Stimulated activated CD4-positive, alpha-beta T cell treated with anti-CD3 and anti-CD28 coated beads, Interleukin-4, amount 100 ng/mL, for 4 hours (primary cell): Measurements from ENCODE around the gene PCSK1.
A peak's percentile ranks its signal among the peaks of the same experiment; 100 is the strongest.
"Not testable (repeated sequence)": the region's sequence is repeated elsewhere in the genome, so short reads cannot be mapped to it uniquely, and the experiment has no call there.

ENCODE experiments used
- DNase-seq, 2 experiments: peaks; one replicate each; pipeline ENCODE4 v3.0.0-alpha.2; 2020

The PCSK1 gene

DNA sequence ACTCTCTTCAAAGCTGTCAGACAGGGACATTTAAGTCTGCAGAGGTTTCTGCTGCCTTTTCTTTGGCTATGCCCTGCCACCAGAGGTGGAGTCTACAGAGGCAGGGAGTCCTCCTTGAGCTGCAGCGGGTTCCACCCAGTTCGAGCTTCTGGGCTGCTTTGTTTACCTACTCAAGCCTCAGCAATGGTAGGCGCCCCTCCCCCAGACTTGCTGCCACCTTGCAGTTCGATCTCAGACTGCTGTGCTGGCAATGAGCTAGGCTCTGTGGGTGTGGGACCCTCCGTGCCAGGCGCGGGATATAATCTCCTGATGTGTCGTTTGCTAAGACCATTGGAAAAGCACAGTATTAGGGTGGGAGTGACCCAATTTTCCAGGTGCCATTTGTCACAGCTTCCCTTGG is 65.7 kb downstream of the PCSK1 start:
- not testable (repeated sequence) for DNase-seq

DNA sequence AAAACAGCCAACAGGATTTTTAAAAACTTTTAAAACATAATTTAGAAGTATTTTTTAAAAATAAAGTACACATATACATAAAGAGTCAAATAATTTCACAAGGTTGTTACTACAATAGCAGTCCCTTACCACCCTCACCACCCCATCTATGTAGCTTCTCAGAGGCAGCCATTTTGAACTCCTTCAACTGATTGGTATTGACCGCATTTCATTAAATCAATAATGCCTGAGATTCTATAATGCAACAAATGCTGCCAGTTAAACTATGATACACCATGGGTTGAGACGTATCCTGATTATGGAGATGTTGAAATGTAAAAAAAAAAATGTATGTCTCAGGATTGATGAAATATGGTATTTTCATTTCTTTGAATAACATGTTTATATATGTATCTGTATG is 78.8 kb downstream of the PCSK1 start:
- DNase-seq, result no peak

DNA sequence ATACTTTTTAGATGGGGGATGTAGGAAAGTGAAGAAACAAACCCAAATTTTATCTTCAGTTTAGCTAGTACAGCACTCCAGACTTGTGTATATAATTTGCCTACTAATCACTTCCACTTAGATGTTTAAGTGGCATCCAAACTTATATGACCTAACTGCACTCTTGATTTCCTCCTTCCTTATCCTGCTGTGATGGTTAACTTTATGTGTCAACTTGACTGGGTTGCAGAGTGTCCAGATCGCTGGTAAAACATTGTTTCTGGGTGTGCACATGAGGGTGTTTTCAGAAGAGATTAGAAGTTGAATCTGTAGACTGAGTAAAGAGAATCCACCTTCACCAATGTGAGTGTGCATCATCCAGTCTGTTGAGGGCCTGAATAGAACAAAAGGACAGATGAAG is 79.8 kb downstream of the PCSK1 start:
- DNase-seq, result no peak

DNA sequence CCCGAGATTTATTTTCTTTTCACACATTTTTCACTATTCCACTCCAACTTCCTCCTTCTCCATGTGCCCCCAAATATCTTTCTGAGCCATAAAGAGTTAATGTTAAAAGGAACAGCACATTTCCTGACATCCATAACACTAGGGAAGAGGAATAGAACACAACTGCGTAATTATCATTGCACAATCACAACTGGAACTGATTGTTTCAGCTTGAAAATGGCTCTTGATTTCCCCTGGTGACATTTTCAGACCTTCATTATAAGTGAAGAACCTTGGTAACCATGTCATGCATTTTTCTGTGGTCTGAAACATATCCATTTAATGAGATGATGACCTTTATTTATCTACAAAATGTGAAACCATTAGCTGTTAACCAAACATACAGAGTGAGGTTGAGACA is 82.4 kb downstream of the PCSK1 start:
- DNase-seq, result no peak

DNA sequence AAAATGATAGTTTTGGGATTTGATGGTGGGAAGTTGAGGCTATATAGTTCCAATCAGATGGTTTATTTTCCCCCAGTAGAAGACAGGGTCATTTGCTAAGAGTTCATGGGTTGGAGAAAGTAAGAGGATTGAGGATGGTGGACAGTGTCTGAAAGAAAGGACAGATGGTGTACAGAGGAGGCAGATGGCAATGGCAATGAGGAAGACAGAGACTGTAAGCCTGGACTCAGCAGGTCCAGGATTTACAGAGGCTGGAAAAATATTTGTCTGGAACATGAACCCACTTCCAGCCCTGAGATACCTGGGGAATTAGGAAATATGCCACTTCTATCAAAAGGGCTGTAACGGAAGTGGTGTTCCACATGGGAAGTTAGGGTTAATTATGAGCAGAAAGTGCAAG is 84.5 kb downstream of the PCSK1 start:
- DNase-seq, result no peak

DNA sequence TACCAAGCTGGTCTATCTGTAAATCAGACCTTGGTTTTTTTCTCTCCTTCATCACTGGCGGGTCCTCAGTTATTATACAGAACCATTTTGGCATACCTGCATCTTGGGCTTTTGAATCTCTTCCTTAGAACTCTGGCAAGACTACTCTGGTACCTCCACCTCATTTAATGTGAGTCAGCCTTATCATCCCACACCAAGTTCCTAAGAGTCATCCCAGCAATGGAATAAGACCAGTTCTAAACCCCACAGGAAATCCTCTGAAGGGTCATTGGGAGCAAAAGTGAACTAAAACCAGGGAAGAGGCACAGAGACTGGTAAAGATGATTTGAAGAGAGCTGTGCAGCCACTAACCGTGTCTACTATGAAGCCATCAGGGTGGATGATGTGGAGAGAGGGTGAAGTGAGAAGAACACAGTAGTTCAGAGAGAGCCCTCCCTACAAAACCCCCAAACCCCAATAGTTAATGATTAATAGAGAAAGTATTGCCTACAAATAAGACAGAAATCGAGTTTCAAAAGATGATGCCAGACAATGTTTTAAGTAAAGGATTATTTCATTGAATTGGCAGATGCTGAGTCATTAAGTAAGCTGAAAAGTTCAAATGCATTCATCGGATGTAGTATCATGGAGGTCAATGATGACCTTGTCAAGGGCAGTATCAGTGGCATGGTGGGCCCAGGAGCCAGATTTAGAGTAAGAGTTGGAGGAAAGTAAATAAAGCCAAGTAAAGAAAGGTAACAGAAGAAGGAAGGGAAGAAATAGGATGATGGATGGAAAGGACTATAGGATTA is 85.4 kb downstream of the PCSK1 start:
- DNase-seq, result no peak

DNA sequence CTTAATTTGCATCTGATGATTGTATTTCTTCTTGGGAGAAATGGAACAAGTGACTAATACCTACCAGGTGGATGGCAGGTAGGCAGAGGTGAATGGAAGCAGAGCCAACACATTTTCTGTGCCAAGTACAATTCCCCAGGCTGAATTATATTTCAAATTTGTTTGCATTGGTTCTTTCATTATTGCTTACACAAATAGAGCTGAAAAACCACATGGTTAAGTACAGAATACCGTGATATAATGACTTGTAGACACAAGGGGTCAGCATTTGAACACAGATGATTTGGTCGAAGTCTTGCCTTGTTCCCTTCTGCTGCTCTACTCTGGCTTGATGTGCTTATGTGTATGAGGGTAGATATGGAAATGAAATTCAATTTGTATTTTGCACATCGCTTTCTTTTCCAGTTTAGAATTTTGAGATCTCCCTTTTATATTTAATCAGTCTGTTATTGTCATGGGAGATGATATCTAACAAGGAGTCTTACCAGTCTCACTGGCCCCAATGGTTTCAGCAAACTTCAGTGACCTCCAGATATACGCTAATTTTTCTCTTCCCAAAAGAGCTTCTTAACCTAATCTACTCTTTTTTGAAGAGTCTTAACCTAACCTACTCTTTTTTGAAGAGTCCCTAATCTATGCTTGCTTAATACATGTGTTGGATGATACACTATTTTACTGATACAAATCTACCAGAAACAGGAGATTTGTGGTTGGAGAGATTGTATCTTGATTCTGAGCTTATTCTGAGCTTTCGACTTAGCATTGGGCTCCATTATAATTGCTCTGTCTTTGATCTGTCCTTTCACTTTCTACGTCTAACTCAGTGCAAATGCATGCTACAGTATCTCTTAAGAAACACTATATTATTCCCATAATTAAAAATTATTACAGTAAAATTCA is 88.1 kb downstream of the PCSK1 start:
- DNase-seq, result peak in 1 of 2 experiments; percentile 5

DNA sequence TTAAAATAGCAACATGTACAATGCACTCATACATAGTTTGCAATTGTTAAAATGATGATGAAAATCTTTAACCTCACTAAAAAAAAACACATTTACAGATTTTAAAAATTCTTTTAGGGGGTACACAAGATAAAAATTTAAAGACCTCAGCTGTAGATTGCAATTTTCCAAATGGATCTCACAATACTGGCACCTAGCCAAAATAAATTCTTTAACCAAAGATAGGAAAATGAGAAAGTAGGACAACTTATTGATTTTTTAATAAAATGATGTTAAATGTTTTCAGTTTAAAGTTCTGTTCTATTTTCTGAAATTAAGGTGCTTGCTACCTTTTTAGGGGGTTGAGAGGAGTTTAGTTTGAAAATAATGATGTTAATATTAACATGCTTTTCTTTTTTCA is 90.0 kb downstream of the PCSK1 start:
- DNase-seq, result no peak

DNA sequence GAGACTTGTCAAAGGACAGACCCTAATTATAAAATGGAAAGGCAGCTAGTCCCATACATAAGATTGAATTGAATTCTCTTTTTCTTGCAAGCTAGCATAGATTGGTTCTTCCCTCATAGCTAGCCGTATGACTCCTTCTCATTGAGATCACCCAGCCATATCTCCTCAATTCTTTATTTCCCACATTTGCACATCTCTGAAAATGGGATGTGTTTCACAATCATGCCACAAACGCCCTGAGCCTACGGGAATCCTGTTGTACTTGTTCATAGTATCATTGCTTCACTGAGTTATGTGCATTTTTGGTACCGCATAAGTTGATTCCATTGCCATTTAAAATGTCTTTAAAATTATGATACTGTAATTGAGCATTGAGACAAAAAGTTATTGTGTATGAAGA is 90.5 kb downstream of the PCSK1 start:
- no peak for DNase-seq
